ENCODE measurements around the gene CCN6.
"Not testable (repeated sequence)": the region's sequence is repeated elsewhere in the genome, so short reads cannot be mapped to it uniquely, and the experiment has no call there.

Gene CCN6

DNA sequence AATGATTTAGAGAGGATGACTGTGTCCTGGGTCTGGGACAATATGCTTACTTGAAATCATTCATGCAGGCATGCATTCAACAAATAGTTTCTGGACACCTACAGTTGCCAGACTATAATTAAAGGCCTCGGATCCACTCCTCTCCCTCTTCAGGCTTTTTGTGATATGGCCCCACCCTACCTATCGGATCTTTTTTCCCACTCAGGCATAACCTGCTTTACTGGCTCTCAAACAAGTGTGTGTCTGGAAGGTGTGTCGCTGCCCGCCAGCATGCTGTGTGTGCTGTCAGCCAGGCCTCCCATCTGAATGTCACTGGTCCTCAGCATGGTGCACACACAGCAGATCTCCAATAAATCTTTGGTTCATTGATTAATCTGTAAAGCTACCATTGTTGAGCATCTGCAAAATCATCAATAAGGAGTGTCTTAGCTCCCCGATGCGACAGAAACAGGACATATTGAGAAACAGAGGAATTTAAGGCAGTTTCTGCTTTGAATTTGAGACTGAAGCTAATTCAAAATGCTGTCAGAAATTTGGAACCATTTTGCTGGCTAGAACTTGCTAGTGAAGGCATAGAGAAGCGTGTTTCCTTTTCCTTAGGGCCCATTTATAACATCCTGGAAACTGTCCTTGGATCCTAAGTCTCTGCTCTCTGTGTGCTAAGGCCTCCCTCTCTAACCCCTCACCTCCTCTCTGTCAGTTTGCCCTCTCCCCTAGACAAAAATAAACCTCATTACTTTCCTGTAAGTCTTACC is 23.5 kb upstream of the CCN6 start:
- no peak for DNase-seq

DNA sequence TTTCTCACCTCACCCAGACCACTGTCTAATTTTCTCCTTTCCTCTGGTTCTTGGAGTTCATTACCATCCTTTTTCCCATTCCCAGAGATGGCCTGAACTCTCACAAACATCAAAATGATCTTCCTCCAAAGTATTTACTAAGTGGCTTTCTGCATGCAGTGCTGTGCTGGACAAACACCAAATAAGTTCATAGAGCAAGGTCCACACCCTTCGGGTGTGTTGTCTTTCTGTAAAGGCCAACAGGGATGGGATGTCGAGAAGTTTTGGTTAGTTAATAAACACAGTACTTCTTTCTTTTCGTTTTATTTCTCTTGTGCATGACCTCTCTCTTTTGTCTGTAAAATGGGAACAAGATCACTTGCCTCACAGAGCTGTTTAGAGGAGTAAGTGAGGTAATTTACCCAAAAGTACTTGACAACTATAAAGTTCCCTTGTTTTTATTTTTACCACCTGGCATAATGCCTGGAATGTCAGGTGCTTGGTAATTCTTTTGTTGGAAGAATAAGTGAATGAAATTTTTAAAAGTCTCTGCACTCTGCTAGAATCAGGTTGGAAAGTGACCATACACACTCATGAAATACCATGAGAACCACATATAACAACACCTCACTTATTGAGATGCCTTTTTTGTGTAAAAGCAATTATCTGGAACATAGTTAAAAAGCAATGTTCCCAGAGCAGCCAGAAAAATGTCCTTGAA is 22.8 kb upstream of the CCN6 start:
- DNase-seq, result no peak

DNA sequence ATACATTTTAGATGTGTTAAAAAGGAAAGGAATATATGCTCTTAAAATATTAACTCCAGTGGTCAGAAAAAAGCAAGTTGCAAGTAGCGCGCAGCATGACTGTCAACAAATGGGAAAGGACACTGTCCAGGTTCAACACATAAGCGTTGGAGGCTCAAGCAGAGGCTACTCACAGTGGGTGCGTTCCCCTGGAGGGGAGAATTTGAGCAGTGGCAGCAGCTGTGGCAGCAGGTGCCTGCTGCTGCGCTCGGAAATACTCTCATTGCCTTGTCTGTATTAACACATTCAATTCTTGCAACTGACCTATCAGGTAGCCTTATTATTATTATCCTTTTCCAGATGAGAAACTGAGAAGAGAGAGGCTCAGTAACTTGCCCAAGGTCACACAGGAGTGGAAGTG is 21.9 kb upstream of the CCN6 start:
- no peak for DNase-seq

- no peak for DNase-seq
Measured at GRCh38 chr6:112032728-112033127, 21.2 kb upstream of the CCN6 start.

DNA sequence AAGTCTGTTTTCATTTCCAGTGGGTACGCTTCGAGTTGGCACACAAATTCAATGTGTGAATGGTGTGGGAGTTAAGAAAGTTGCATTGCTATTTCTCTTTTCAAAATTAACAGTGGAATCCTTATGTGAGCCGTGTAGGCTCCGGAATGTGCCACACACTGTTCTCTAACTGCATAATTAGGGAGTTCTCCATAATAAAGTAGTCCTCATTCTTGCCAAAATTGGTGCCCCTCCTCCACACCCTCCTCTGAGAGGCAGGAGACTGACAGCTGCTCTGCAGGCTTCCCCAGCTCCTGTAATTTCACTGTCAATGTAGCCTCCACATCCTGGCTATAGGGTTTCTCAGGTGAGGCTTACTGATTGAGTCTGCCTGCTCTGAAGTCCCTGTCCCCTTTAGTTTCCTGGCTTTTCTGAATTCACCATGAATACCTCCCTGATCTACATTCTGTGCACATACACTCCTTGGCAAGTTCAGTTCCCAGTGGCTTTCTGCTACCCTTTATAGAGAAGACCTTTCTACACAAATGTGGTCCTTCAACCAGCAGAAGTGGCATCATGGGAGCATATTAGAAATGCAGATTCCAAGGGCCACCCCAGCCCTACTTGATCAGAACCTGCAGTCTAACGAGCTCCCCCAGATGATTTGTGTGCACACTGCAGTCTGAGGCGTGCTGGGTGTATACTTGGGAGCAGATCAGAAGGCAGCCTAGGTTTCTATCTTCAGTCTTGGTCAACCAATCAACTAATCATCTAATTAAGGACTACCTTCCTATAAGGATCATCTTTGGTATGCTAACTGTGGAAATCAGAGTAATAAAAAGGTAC is 19.9 kb upstream of the CCN6 start:
- DNase-seq, result no peak

DNA sequence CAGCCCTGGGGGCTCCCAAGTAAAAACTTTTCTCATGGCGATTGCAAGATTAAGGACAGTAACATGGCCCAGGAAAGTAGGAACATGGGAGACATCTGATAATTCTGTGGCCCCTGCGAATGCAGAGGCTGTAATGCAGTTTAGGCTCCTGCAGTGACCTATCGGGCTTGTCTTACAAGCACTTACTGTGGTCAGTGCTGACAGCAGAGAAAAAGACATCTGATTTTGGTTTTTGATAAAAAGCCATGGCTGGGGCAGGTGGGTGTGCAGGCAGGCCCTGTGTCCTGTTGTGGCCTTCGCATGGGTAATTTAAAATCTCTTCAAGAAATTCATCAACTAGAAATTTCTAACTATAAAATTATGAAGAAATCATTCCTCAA is 19.3 kb upstream of the CCN6 start:
- no peak for DNase-seq

- no peak for DNase-seq
Measured at GRCh38 chr6:112036088-112036637, 17.7 kb upstream of the CCN6 start.

- no peak for DNase-seq
Measured at GRCh38 chr6:112037783-112038216, 16.1 kb upstream of the CCN6 start.

- no peak for DNase-seq
Measured at GRCh38 chr6:112038268-112038667, 15.6 kb upstream of the CCN6 start.

DNA sequence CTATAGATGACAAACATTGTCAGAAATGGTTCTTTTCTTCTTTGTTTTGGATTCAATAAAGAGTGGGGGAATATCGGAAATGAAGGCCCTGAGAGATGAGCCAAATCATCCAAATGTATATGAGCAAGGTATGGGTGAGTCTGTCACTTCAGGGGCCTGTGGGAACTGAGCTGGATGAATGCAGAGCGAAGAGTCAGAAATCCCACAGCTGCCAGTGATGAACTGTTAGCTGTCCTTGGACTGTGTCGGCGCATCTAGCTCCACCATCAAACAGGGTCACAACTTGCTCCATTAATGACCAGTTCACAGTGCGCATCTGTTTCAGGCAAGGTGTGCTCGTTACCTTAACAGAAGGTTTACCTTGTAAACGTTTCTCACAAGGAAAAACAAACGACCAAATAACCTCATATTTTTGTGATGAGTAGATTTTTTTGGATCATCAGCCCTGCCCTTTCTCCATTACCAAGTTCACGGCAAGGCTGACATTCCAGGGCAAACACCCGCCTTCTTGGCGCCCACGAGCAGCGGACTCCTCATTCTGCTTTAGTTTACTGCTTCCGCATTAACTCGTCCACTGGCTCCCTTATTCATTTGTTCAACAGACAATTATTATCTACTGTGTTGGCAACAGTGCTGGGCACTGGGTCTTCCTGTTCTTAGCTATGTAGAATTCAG is 15.0 kb upstream of the CCN6 start:
- no peak for DNase-seq

- DNase-seq, result no peak
Measured at GRCh38 chr6:112039431-112039770, 14.5 kb upstream of the CCN6 start.

- no peak for DNase-seq
Measured at GRCh38 chr6:112040956-112041355, 12.9 kb upstream of the CCN6 start.

- DNase-seq, result no peak
Measured at GRCh38 chr6:112041535-112041934, 12.4 kb upstream of the CCN6 start.

DNA sequence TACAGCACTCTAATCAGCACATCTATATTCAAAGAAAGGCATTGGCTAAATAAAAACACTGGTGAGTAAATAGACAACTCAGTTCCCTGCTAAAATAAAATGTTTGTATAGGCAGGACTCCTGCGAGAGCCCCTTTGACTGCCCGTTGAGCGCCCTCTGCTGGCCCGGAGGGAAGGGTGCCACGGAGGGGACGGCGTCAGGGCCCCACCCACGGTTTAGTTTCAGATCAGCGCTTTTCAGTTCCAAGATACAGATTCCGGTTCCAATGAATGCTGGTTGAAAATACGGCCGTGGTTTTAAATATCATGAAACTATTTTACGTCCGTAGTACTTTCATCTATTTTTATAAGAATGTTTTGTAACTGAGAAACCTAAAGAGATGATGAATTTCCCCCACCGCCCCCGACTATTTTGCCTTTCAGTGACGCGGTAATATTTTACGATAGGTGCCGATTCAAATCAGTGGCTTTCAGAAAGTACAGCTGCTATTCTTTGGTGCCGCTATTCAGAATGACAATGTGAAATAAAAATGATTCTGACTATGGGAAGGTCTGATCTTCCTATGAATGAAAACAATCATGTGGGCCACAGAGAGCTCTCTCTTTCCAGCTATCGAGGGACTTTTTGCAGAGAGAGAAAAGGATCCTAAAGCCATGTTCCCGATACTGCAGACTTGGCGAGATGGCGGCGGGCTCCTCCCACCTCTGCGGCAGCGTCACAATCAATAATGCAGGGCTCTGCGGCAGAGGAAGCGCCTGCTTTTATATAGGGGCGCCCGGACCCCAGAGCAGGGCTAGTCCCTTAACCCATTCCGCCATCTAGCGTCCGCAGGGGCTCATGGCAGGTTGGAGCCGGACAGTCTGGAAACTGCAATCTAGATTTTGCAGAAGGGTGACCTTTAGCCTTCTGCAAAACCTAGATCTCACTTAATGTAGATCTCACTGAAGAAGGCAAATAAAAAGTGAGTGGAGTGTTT is 10.6 kb upstream of the CCN6 start:
- peak; percentile 88 for DNase-seq

DNA sequence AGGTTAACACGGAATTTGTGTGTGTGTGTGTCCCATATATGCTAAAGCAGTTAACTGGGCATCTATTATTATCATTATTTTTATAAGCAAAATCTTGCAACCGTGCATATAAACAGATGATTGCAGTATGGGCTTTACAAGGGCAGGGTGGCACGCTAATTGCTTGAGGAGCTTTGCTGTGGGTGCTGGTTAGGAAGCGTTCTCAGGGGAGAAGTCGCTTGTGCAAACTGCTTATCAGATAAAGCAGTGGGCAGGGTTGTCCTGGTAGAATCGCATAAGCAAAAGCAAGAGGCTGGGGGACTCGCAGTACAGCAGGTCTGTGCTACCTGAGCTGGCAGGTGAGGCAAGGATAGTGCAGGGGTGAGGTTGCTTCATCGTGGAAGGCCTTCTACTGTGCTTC is 9.7 kb upstream of the CCN6 start:
- no peak for DNase-seq

GRCh38 chr6:112044856-112045255 is 9.0 kb upstream of the CCN6 start:
- DNase-seq, result no peak

- DNase-seq, result not testable (repeated sequence)
Measured at GRCh38 chr6:112047523-112047922, 6.4 kb upstream of the CCN6 start.

GRCh38 chr6:112049026-112049799 is 4.7 kb upstream of the CCN6 start:
- DNase-seq, result no peak

DNA sequence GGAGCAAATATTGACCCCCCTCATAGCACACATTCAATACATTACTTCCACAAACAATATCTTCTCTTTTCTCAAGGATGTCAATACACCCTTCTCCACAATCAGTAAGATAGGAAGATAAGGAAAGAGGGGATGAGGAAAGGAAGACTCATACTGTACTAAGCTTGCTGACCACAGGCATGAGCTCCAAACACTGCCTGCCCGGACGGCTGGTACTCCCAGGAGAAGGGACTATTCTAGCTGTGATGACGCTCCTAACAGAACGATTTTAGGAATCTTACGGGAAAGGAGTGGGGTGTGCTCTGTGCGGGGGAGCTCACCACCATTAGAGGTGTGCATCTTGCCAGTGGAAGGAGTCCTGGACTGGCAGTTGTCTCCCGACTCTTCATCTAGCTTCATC is 3.9 kb upstream of the CCN6 start:
- no peak for DNase-seq

- DNase-seq, result no peak
Measured at GRCh38 chr6:112050429-112050828, 3.5 kb upstream of the CCN6 start.

GRCh38 chr6:112051251-112051740 is 2.6 kb upstream of the CCN6 start:
- not testable (repeated sequence) for DNase-seq
